HepG2 (cell line): ENCODE results near the gene ACAA2. TPM values are rescaled to one million over a fixed set of nuclear protein-coding genes. Genes with fewer than 3 reads are reported as not detected.

Experiments
- AGO2 ChIP-seq: fragments of 200-400 bp; formaldehyde crosslinking; optimal IDR thresholded peaks from 2 replicates; pipeline ENCODE3; 2017; ENCODE audit warnings: mild to moderate bottlenecking, low read depth, low read length, moderate library complexity
- ARID4A ChIP-seq: sonication (generic); formaldehyde crosslinking; IDR thresholded peaks from 2 replicates; pipeline ENCODE4 v1.5.0; 2020; ENCODE audit warnings: mild to moderate bottlenecking, missing genetic modification reagents, borderline replicate concordance
- ETV6 ChIP-seq: sonication (generic); formaldehyde crosslinking; conservative IDR thresholded peaks from 2 replicates; pipeline ENCODE4 v1.4.0; 2020; ENCODE audit warnings: missing genetic modification reagents
- MED8 ChIP-seq: sonication (generic); formaldehyde crosslinking; IDR thresholded peaks from 2 replicates; pipeline ENCODE4 v1.8.1; 2023; ENCODE audit warnings: mild to moderate bottlenecking, missing genetic modification reagents; ENCODE audit not compliant: insufficient replicate concordance
- NCOA5 ChIP-seq: sonication (generic); formaldehyde crosslinking; IDR thresholded peaks from 2 replicates; pipeline ENCODE4 v1.4.0; 2020; ENCODE audit warnings: missing genetic modification reagents
- PCBP1 ChIP-seq: fragments of 200-400 bp; formaldehyde crosslinking; IDR thresholded peaks from 2 replicates; pipeline ENCODE4 v1.6.1; 2017; ENCODE audit warnings: mild to moderate bottlenecking, low read depth, low read length, borderline replicate concordance
- PREB ChIP-seq: sonication (generic); formaldehyde crosslinking; IDR thresholded peaks from 2 replicates; pipeline ENCODE4 v1.4.0; 2020; ENCODE audit warnings: missing genetic modification reagents
- SNAI1 ChIP-seq: sonication (generic); formaldehyde crosslinking; IDR thresholded peaks from 2 replicates; pipeline ENCODE4 v1.5.0; 2020; ENCODE audit warnings: mild to moderate bottlenecking, missing genetic modification reagents, borderline replicate concordance
- TBX2 ChIP-seq: sonication (generic); formaldehyde crosslinking; IDR thresholded peaks from 2 replicates; pipeline ENCODE4 v1.5.0; 2020; ENCODE audit warnings: missing genetic modification reagents, mild to moderate bottlenecking, borderline replicate concordance
- ZFP37 ChIP-seq: sonication (generic); formaldehyde crosslinking; IDR thresholded peaks from 2 replicates; pipeline ENCODE4 v1.4.0; 2020; ENCODE audit warnings: missing genetic modification reagents, borderline replicate concordance
- ZNF512B ChIP-seq: sonication (generic); formaldehyde crosslinking; IDR thresholded peaks from 2 replicates; pipeline ENCODE4 v1.5.1; 2020; ENCODE audit warnings: missing genetic modification reagents, mild to moderate bottlenecking, borderline replicate concordance
- ZNF562 ChIP-seq: sonication (generic); formaldehyde crosslinking; IDR thresholded peaks from 2 replicates; pipeline ENCODE4 v1.8.0; 2022; ENCODE audit warnings: missing genetic modification reagents, borderline replicate concordance
- ZNF615 ChIP-seq: sonication (generic); formaldehyde crosslinking; IDR thresholded peaks from 2 replicates; pipeline ENCODE4 v1.5.0; 2020; ENCODE audit warnings: mild to moderate bottlenecking, missing genetic modification reagents, borderline replicate concordance
- ZNF646 ChIP-seq: sonication (generic); formaldehyde crosslinking; IDR thresholded peaks from 2 replicates; pipeline ENCODE4 v1.9.0; 2021; ENCODE audit warnings: mild to moderate bottlenecking, missing genetic modification reagents
- polyA plus RNA-seq, 8 experiments: library from polyadenylated mRNA; depleted of rRNA in 3 of 8; stranded (reverse) in 7 of 8; unstranded in 1 of 8; fragments of >200 nt; fragmentation: Illumina TruSeq in 4 of 8; extraction: Trizol in 4 of 8; gene quantifications; 2 replicates each; pipeline versions ENCODE4 v1.2.1 to v1.2.3, GENCODE V29; 2011 to 2016; ENCODE audit warnings: low read depth in 4 of 8, missing spikeins in 1 of 8, mixed read lengths in 1 of 8; ENCODE audit not compliant: insufficient read depth in 1 of 8
- total RNA-seq, 5 experiments: library from RNA; depleted of rRNA; stranded (reverse); fragments of >200 nt; fragmentation: Illumina TruSeq; extraction: Trizol; gene quantifications; 2 replicates each; pipeline ENCODE4 v1.2.3, GENCODE V29; 2016; ENCODE audit warnings: low read depth in 1 of 5

ACAA2 gene
- total and polyA plus RNA-seq, 2 of the 13 experiments (the other 11 are each of a cell fraction or from before 2014, with no cell fraction given) = 51.6 to 182 TPM

GRCh38 chr18:49814147-49814499 is 790 bp upstream of the ACAA2 start (continued):
- TF ChIP-seq PREB (no peak), MED8 (CRISPR knock-in tag) (no peak), ARID4A (no peak), ZNF615 (CRISPR knock-in tag) (no peak), NCOA5 (CRISPR knock-in tag) (no peak), AGO2 (peak; percentile 23), TBX2 (CRISPR knock-in tag) (no peak), ZNF562 (CRISPR knock-in tag) (no peak), PCBP1 (no peak), ZNF512B (CRISPR knock-in tag) (no peak), ETV6 (no peak), ZNF646 (CRISPR knock-in tag) (no peak), SNAI1 (CRISPR knock-in tag) (no peak), ZFP37 (CRISPR knock-in tag) (no peak)
